ENCODE data around the gene ANKDD1A. TPM values are rescaled to one million over a fixed set of nuclear protein-coding genes. Genes with fewer than 3 reads are reported as not detected.

ANKDD1A gene
- total RNA-seq (2022; extraction: Qiagen RNA extraction) = 1.7 to 2.8 TPM (median 2.2 TPM) in 5 replicates

GRCh38 chr15:64911311-64912186 lies at the start of gene ANKDD1A:
Gene ANKDD1A (plus strand): TSS chr15:64911902. CDS start chr15:64911931, 29 bp downstream.

GRCh38 chr15:64989416-64990167 lies 77.9 kb downstream of the ANKDD1A start, which contains the start of gene SPG21:
Gene SPG21 (minus strand): TSS chr15:64989914. CDS start chr15:64983569, 6,345 bp downstream.

Other genes starting within 250 kb of the ANKDD1A start
- gene RBPMS2, start 136.3 kb upstream of the ANKDD1A start, total RNA-seq (2022; extraction: Qiagen RNA extraction) = 6.6 to 9.4 TPM (median 8.3 TPM) in 5 replicates
- 11.6 to 23.5 TPM (median 16.4 TPM) in 5 replicates for gene PIF1, start 86.3 kb upstream of the ANKDD1A start, total RNA-seq (2022; extraction: Qiagen RNA extraction)
- gene PLEKHO2, start 70.0 kb upstream of the ANKDD1A start, total RNA-seq (2022; extraction: Qiagen RNA extraction) = 5.4 to 6.4 TPM (median 6.0 TPM) in 5 replicates
- 115 to 127 TPM (median 122 TPM) in 5 replicates for gene SPG21, start 78.0 kb downstream of the ANKDD1A start, total RNA-seq (2022; extraction: Qiagen RNA extraction)
- gene MTFMT, start 117.7 kb downstream of the ANKDD1A start, total RNA-seq (2022; extraction: Qiagen RNA extraction) = 22.3 to 28.2 TPM (median 26.6 TPM) in 5 replicates
- gene SLC51B, start 133.5 kb downstream of the ANKDD1A start, total RNA-seq (2022; extraction: Qiagen RNA extraction) = 14.3 to 20.5 TPM (median 15.7 TPM) in 5 replicates
- 0.10 to 0.16 TPM (median 0.12 TPM) in 5 replicates for gene RASL12, start 156.1 kb downstream of the ANKDD1A start, total RNA-seq (2022; extraction: Qiagen RNA extraction)
- not detected in 5 replicates for gene KBTBD13, start 164.8 kb downstream of the ANKDD1A start, total RNA-seq (2022; extraction: Qiagen RNA extraction)
- 0.55 to 2.0 TPM (median 0.74 TPM) in 5 replicates for gene UBAP1L, start 203.3 kb downstream of the ANKDD1A start, total RNA-seq (2022; extraction: Qiagen RNA extraction)
- 24.5 to 29.7 TPM (median 27.7 TPM) in 5 replicates for gene PDCD7, start 221.9 kb downstream of the ANKDD1A start, total RNA-seq (2022; extraction: Qiagen RNA extraction)